ENCODE data around the gene BAK1. TPM values are rescaled to one million over a fixed set of nuclear protein-coding genes. Genes with fewer than 3 reads are reported as not detected.

The BAK1 gene
- total and polyA plus RNA-seq, 2 of the 4 experiments (the other 2 are of a cell fraction) = 12.0 to 19.0 TPM

DNA sequence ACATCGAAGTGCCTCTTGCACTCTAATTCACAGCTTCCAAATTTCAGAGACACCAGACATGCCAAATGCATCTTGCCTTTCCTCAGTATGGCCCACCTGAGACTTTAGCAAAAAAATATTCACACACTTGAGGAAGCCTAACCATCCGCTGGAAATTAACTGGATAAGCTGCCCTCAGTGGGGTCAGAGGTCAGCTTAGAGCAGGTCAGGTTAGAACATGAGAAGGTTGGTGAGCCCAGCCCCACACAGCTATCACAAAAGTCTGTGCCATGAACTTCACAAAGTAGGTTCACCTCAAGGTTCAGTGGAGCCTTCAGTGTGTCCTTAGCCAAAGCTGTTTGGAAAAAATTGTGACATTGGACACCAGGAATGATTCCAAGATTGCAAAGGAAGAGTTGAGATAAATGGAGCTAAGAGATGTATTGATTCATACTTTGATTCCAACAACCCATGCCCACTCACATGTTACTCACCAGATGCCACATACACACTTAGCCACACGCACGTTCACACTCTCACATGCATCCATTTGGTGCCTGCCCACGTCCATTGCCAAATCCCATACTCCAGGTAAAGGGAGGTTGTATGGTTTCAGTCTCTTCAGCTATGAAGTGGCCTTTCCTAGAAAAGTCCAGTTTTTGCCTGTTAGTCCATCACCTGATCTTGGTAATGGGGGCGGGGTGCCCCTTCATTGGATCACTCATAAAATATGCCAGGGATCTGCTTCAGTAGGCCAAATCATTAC, 11.1 kb downstream of the BAK1 start:
- Histone ChIP-seq H3K4ac (ENCODE audit: low read depth, low read length) (no peak overlapping the region), H3K79me1 (ENCODE audit: low read depth in 1 of 2, low read length in 2 of 2) (peaks cover 0 to 3% of the 10 kb centered on the region in 2 experiments; a peak in 1 of 4 replicates), H4K5ac (ENCODE audit: low read depth, low read length) (no peak overlapping the region), H2BK5ac (ENCODE audit: low read depth, low read length, poor library complexity, severe bottlenecking) (no peak overlapping the region), H2AK9ac (replicated peaks; ENCODE audit: low read depth, low read length, poor library complexity) (no peak overlapping the region), H3K4me1 (ENCODE audit: control insufficient read depth, insufficient read depth, low read length) (0 out of 2 replicates have a peak, but pooled peaks cover 1% of the 10 kb centered on the region), H4K8ac (ENCODE audit: low read depth in 2 of 2, low read length in 2 of 2) (no peak overlapping the region), H3K27me3 (ENCODE audit: control insufficient read depth, insufficient read depth, low read length) (no peaks in the 10 kb centered on the region), H3K14ac (replicated peaks; ENCODE audit: low read depth, low read length) (no peak overlapping the region), H2AFZ (replicated peaks; ENCODE audit: low read length, poor library complexity) (no peak overlapping the region), H4K20me1 (ENCODE audit: insufficient read depth, low read length) (no peaks in the 10 kb centered on the region), H3K36me3 (ENCODE audit: control insufficient read depth, insufficient read depth, low read length) (peaks cover 2% of the 10 kb centered on the region; the same call in 1 of the 2 replicates), H2BK20ac (ENCODE audit: low read depth, low read length) (no peak overlapping the region), H3K9me1 (ENCODE audit: insufficient read depth, low read length) (peaks cover 14% of the 10 kb centered on the region; the same call in 1 of the 2 replicates), H3K4me3 (ENCODE audit: insufficient read depth, low read depth, low read length) (no peak overlapping the region), H4K91ac (ENCODE audit: insufficient read depth, low read depth, low read length) (no peak overlapping the region), H3K23ac (ENCODE audit: low read depth, low read length) (no peak overlapping the region), H2BK15ac (ENCODE audit: low read depth, low read length) (no peak overlapping the region), H3K9ac (ENCODE audit: low read depth, low read length) (no peak overlapping the region), H2AK5ac (ENCODE audit: low read depth, low read length) (no peak overlapping the region), H3K4me2 (ENCODE audit: low read depth, low read length) (no peak overlapping the region), H3K56ac (ENCODE audit: extremely low read depth, insufficient read depth, low read length) (no peak overlapping the region), H3K18ac (ENCODE audit: low read depth, low read length) (no peak overlapping the region), H3K9me3 (ENCODE audit: control insufficient read depth, insufficient read depth, low read length) (no peaks in the 10 kb centered on the region), H2BK120ac (ENCODE audit: low read depth, low read length) (no peak overlapping the region), H3K27ac (ENCODE audit: insufficient read depth, low read length) (no peak overlapping the region)
- TF ChIP-seq, protein P1, sequence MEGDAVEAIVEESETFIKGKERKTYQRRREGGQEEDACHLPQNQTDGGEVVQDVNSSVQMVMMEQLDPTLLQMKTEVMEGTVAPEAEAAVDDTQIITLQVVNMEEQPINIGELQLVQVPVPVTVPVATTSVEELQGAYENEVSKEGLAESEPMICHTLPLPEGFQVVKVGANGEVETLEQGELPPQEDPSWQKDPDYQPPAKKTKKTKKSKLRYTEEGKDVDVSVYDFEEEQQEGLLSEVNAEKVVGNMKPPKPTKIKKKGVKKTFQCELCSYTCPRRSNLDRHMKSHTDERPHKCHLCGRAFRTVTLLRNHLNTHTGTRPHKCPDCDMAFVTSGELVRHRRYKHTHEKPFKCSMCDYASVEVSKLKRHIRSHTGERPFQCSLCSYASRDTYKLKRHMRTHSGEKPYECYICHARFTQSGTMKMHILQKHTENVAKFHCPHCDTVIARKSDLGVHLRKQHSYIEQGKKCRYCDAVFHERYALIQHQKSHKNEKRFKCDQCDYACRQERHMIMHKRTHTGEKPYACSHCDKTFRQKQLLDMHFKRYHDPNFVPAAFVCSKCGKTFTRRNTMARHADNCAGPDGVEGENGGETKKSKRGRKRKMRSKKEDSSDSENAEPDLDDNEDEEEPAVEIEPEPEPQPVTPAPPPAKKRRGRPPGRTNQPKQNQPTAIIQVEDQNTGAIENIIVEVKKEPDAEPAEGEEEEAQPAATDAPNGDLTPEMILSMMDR (conservative IDR thresholded peaks at IDR 0.05; ENCODE audit: low read depth, low read length) = no peak
- TF ChIP-seq CHD1 (IDR thresholded peaks at IDR 0.05; ENCODE audit: low read depth, low read length) = no peak
- TF ChIP-seq CEBPB (IDR thresholded peaks at IDR 0.05; ENCODE audit: low read depth, low read length) = no peak
- TF ChIP-seq, protein P2, sequence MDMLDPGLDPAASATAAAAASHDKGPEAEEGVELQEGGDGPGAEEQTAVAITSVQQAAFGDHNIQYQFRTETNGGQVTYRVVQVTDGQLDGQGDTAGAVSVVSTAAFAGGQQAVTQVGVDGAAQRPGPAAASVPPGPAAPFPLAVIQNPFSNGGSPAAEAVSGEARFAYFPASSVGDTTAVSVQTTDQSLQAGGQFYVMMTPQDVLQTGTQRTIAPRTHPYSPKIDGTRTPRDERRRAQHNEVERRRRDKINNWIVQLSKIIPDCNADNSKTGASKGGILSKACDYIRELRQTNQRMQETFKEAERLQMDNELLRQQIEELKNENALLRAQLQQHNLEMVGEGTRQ (IDR thresholded peaks at IDR 0.05; ENCODE audit: low read depth, low read length) = no peak
- TF ChIP-seq RAD21 (IDR thresholded peaks at IDR 0.05; ENCODE audit: low read length) = no peak
- no peak for TF ChIP-seq NFE2L2 (IDR thresholded peaks at IDR 0.05; ENCODE audit: low read depth, low read length)
- TF ChIP-seq RCOR1 (IDR thresholded peaks at IDR 0.05; ENCODE audit: insufficient replicate concordance, low read length) = no peak
- TF ChIP-seq MAFK (IDR thresholded peaks at IDR 0.05; ENCODE audit: low read depth, low read length) = no peak
- TF ChIP-seq BHLHE40 (IDR thresholded peaks at IDR 0.05; ENCODE audit: low read depth, low read length) = no peak
- TF ChIP-seq SMC3 (IDR thresholded peaks at IDR 0.05; ENCODE audit: low read depth, low read length) = no peak
- TF ChIP-seq MXI1 (IDR thresholded peaks at IDR 0.05; ENCODE audit: borderline replicate concordance, low read depth, low read length) = no peak
- TF ChIP-seq, protein P3, sequence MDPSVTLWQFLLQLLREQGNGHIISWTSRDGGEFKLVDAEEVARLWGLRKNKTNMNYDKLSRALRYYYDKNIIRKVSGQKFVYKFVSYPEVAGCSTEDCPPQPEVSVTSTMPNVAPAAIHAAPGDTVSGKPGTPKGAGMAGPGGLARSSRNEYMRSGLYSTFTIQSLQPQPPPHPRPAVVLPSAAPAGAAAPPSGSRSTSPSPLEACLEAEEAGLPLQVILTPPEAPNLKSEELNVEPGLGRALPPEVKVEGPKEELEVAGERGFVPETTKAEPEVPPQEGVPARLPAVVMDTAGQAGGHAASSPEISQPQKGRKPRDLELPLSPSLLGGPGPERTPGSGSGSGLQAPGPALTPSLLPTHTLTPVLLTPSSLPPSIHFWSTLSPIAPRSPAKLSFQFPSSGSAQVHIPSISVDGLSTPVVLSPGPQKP (IDR thresholded peaks at IDR 0.05; ENCODE audit: borderline replicate concordance, low read depth, low read length) = no peak
- no peak for TF ChIP-seq POLR2A (IDR thresholded peaks at IDR 0.05; ENCODE audit: low read depth, low read length)
- no peak for TF ChIP-seq FOS (IDR thresholded peaks at IDR 0.05; ENCODE audit: low read depth, low read length)
- no peak for TF ChIP-seq RFX5 (IDR thresholded peaks at IDR 0.05; ENCODE audit: low read depth, low read length)
- ATAC-seq (ENCODE audit: low read depth) (no peak), DNase-seq (no peak)
- dilution Hi-C loops (cut with HindIII; ENCODE audit: low sequenced_read_pairs, unreplicated experiment) = no loop called here
- no TSS peak for BruUV-seq (replicated peaks)
- intact Hi-C loops (cut with micrococcal nuclease) = no loop called here
- no CpG with 5 or more reads among the region's 6 CpGs for WGBS, 2 experiments (ENCODE audit: extremely low coverage in 2 of 2, insufficient read length in 1 of 2)
- in situ Hi-C loops (cut with MboI; ENCODE audit: low sequenced_read_pairs) = no loop called here
- CTCF ChIA-PET = no interaction called here
- POLR2A ChIA-PET (ENCODE audit: unreplicated experiment) = no interaction called here
